Mesenchymal stem cell (in vitro differentiated cells and primary cell): Measurements from ENCODE around the gene VPS8.
A peak's percentile ranks its signal among the peaks of the same experiment; 100 is the strongest.

Experiments
- DNase-seq: peaks from one replicate; pipeline ENCODE4 v3.0.0-alpha.2; 2013
- H2AFZ ChIP-seq: one replicate; pipeline ENCODE4 v1.6.1; 2013; ENCODE audit warnings: low read depth, mild to moderate bottlenecking, control low read depth, inconsistent platforms, low read length, moderate library complexity
- H2AK5ac ChIP-seq: 2 replicates; pipeline ENCODE4 v1.6.1; 2013; ENCODE audit warnings: low read length, moderate library complexity, mild to moderate bottlenecking, inconsistent platforms; ENCODE audit not compliant: severe bottlenecking
- H2BK120ac ChIP-seq: one replicate; pipeline ENCODE4 v1.6.1; 2013; ENCODE audit warnings: low read depth, mild to moderate bottlenecking, inconsistent platforms, low read length, moderate library complexity
- H2BK12ac ChIP-seq, 2 experiments: one replicate each; pipeline ENCODE4 v1.6.1; 2013; ENCODE audit warnings: inconsistent platforms in 2 of 2, low read length in 2 of 2, mild to moderate bottlenecking in 2 of 2, moderate library complexity in 2 of 2, control low read depth in 1 of 2
- H2BK15ac ChIP-seq: one replicate; pipeline ENCODE4 v1.6.1; 2013; ENCODE audit warnings: mild to moderate bottlenecking, low read depth, inconsistent platforms; ENCODE audit not compliant: poor library complexity, severe bottlenecking
- H2BK5ac ChIP-seq: 2 replicates; pipeline ENCODE4 v1.6.1; 2013; ENCODE audit warnings: low read depth, mild to moderate bottlenecking, low read length, control low read depth, inconsistent platforms; ENCODE audit not compliant: poor library complexity, severe bottlenecking
- H3K14ac ChIP-seq, 2 experiments: one replicate each; pipeline ENCODE4 v1.6.1; 2013; ENCODE audit warnings: inconsistent platforms in 2 of 2, low read length in 2 of 2, control low read depth in 1 of 2, mild to moderate bottlenecking in 1 of 2, moderate library complexity in 1 of 2
- H3K18ac ChIP-seq, 2 experiments: one replicate each; pipeline ENCODE4 v1.6.1; 2013; ENCODE audit warnings: inconsistent platforms in 2 of 2, low read length in 2 of 2, control low read depth in 1 of 2, low read depth in 1 of 2, mild to moderate bottlenecking in 1 of 2
- H3K23ac ChIP-seq, 2 experiments: one replicate each; pipeline ENCODE4 v1.6.1; 2013; ENCODE audit warnings: inconsistent platforms in 2 of 2, low read length in 2 of 2, mild to moderate bottlenecking in 2 of 2, moderate library complexity in 2 of 2, control low read depth in 1 of 2
- H3K27ac ChIP-seq: 2 replicates; pipeline ENCODE4 v1.5.1; 2013; ENCODE audit warnings: mild to moderate bottlenecking, moderate library complexity, low read length, control low read depth, inconsistent platforms; ENCODE audit not compliant: poor library complexity, severe bottlenecking
- H3K27me3 ChIP-seq, 2 experiments: 2 replicates each; pipeline versions ENCODE4 v1.6.1 to v1.7.0; 2013; ENCODE audit warnings: low read length in 2 of 2, mild to moderate bottlenecking in 2 of 2, moderate library complexity in 2 of 2, control low read depth in 1 of 2, inconsistent platforms in 1 of 2; ENCODE audit not compliant: control insufficient read depth in 1 of 2, insufficient read depth in 1 of 2
- H3K36me3 ChIP-seq, 2 experiments: 2 replicates each; pipeline versions ENCODE4 v1.6.1 to v1.7.0; 2013; ENCODE audit warnings: low read length in 2 of 2, control low read depth in 1 of 2, inconsistent platforms in 1 of 2, low read depth in 1 of 2, mild to moderate bottlenecking in 1 of 2; ENCODE audit not compliant: insufficient read depth in 2 of 2, control insufficient read depth in 1 of 2
- H3K4ac ChIP-seq, 2 experiments: one replicate each; pipeline ENCODE4 v1.6.1; 2013; ENCODE audit warnings: inconsistent platforms in 2 of 2, low read length in 2 of 2, mild to moderate bottlenecking in 2 of 2, moderate library complexity in 2 of 2, control low read depth in 1 of 2, low read depth in 1 of 2
- H3K4me1 ChIP-seq: 2 replicates; pipeline ENCODE4 v1.6.1; 2013; ENCODE audit warnings: low read depth, low read length, control low read depth; ENCODE audit not compliant: control insufficient read depth, insufficient read depth
- H3K4me2 ChIP-seq: 2 replicates; pipeline ENCODE4 v1.6.1; 2013; ENCODE audit warnings: low read length, mild to moderate bottlenecking, inconsistent platforms; ENCODE audit not compliant: poor library complexity, severe bottlenecking
- H3K4me3 ChIP-seq, 2 experiments: 2 replicates each; pipeline versions ENCODE4 v1.5.1 to v1.7.0; 2013; ENCODE audit warnings: low read length in 2 of 2, mild to moderate bottlenecking in 2 of 2, control low read depth in 1 of 2, low read depth in 1 of 2; ENCODE audit not compliant: insufficient read depth in 1 of 2
- H3K79me1 ChIP-seq: replicated peaks from 2 replicates; pipeline ENCODE4 v1.6.1; 2013; ENCODE audit warnings: mild to moderate bottlenecking, control low read depth, low read length, inconsistent platforms; ENCODE audit not compliant: poor library complexity, severe bottlenecking
- H3K9ac ChIP-seq: 2 replicates; pipeline ENCODE4 v1.7.0; 2013; ENCODE audit warnings: mild to moderate bottlenecking, low read length, moderate library complexity
- H3K9me3 ChIP-seq: 2 replicates; pipeline ENCODE4 v1.7.0; 2013; ENCODE audit warnings: mild to moderate bottlenecking, low read length; ENCODE audit not compliant: control insufficient read depth
- H4K8ac ChIP-seq: one replicate; pipeline ENCODE4 v1.6.1; 2013; ENCODE audit warnings: inconsistent platforms, mild to moderate bottlenecking, low read length, moderate library complexity
- H4K91ac ChIP-seq: one replicate; pipeline ENCODE4 v1.6.1; 2013; ENCODE audit warnings: mild to moderate bottlenecking, low read length, inconsistent platforms
- WGBS: methylation state at CpG from one replicate; pipeline ENCODE4 v1.1.7; 2013; ENCODE audit warnings: mixed read lengths; 5-methylcytosine and 5-hydroxymethylcytosine counted together

The VPS8 gene

DNA sequence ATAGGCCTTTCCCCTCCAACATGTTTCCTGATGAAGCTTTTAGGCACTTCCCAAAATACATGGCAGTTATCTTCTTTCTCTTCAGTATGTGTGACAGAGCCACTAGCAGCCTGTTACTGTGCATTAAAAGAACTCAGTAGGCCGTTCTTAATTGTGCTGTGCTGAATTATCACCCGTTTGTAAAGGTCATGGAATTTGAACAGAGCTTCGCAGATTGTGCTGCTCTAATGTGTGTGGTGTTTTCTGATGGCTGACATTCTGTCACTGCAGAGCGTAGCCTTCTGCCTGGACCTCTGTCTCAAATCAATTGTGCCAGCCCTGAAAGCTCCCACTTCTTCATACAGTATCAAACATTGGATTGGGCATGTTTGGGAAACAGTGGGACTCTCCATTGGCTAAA is 229.6 kb downstream of the VPS8 start:
- H3K27me3 ChIP-seq: no peaks in the 10 kb centered on the region
- H3K18ac ChIP-seq: no peak overlapping the region
- H3K4me1 ChIP-seq: no peaks in the 10 kb centered on the region
- no peak overlapping the region for H3K4ac ChIP-seq
- H3K14ac ChIP-seq: no peak overlapping the region
- no peak overlapping the region for H3K4me2 ChIP-seq
- DNase-seq: no peak
- no peak overlapping the region for H2AK5ac ChIP-seq
- no peak overlapping the region for H3K27ac ChIP-seq
- H3K4me3 ChIP-seq: no peak overlapping the region
- no peak overlapping the region for H2BK5ac ChIP-seq
- no peak overlapping the region for H3K9ac ChIP-seq
- no peak overlapping the region for H2BK120ac ChIP-seq
- no peak overlapping the region for H2AFZ ChIP-seq
- peaks cover 2% of the 10 kb centered on the region for H3K79me1 ChIP-seq
- H2BK12ac ChIP-seq: no peak overlapping the region
- H4K8ac ChIP-seq: no peak overlapping the region
- H3K36me3 ChIP-seq: no peaks in the 10 kb centered on the region
- H3K9me3 ChIP-seq: peaks cover 18% of the 10 kb centered on the region
- no peak overlapping the region for H2BK15ac ChIP-seq
- 93% methylated on average over 4 of the region's 4 CpGs for WGBS
- H4K91ac ChIP-seq: no peak overlapping the region
- no peak overlapping the region for H3K23ac ChIP-seq

DNA sequence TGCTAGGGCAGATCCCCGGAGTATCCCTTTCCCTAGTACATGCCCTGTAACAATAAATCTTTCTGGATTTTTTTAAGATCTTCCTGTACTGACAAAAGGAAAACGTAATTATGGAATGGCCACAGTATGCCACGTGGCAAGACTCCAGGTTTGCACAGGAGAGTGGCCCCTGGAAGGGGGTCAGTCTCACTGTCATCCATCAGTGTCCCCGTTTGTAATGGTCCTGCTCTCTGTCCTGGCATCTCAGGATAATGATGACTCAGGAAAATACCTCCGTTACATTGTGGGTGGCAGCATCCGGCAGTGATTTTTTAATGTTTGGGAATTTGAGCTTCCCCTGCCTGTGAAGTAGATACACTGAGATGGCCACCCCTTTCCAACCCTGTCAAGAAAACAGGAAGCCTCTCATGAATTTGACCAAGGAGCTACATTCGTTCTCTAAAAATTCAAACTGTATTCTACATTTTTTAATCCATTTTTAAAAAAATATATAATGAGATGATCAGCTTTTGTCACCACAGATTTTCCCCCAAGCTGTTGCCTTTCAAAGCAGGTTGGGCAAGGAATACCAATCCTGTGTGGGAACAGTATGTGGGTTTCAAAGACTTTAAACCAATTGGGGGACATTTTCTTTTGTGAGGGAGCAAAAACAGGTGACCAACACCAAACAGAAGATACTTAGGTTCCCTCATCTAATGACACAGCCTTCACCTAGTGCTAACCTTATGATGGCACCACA is 230.5 kb downstream of the VPS8 start:
- Histone ChIP-seq H2BK15ac (no peak overlapping the region), H3K4me2 (no peak overlapping the region), H3K18ac (no peak overlapping the region), H4K91ac (no peak overlapping the region), H3K14ac (no peak overlapping the region), H3K4me1 (no peaks in the 10 kb centered on the region), H2BK120ac (no peak overlapping the region), H2BK12ac (no peak overlapping the region), H3K23ac (no peak overlapping the region), H2BK5ac (no peak overlapping the region), H3K4me3 (no peak overlapping the region), H3K27ac (no peak overlapping the region), H3K9ac (no peak overlapping the region), H3K27me3 (no peaks in the 10 kb centered on the region), H3K79me1 (peaks cover 2% of the 10 kb centered on the region), H3K36me3 (peaks cover 0 to 4% of the 10 kb centered on the region in 2 experiments), H4K8ac (no peak overlapping the region), H2AFZ (no peak overlapping the region), H3K9me3 (peaks cover 9% of the 10 kb centered on the region), H2AK5ac (no peak overlapping the region), H3K4ac (no peak overlapping the region)
- DNase-seq: no peak
- 86% methylated on average over 6 of the region's 7 CpGs for WGBS

DNA sequence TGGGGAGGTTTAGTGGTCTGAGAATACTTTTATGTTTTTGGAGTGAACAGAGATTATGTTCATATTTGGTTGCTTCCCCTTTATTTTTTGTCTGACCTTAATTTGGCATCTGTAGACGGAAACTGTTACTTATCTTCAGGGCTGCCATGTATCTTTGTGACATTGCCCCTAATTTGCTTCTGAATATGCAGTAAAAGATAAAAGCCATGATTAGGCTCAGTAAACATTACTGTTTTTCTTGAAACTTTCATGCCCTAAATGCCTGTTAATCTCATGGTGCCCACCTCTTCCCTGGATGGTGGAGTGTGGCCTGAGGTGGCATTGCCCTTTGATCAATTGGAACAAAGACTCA is 234.2 kb downstream of the VPS8 start:
- H3K23ac ChIP-seq: no peak overlapping the region
- no peaks in the 10 kb centered on the region for H3K79me1 ChIP-seq
- no peaks in the 10 kb centered on the region for H3K4me1 ChIP-seq
- no peak overlapping the region for H4K91ac ChIP-seq
- DNase-seq: no peak
- no peak overlapping the region for H2BK12ac ChIP-seq
- H2AK5ac ChIP-seq: no peak overlapping the region
- WGBS: 100% methylated on average over 1 of the region's 1 CpG
- no peaks in the 10 kb centered on the region for H3K27me3 ChIP-seq
- peak overlapping the region in 1 of 2 experiments; percentile 20 for H3K4me3 ChIP-seq
- no peak overlapping the region for H2BK120ac ChIP-seq
- H3K14ac ChIP-seq: no peak overlapping the region
- H3K4me2 ChIP-seq: no peak overlapping the region
- H3K27ac ChIP-seq: no peak overlapping the region
- peak overlapping the region; percentile 72 for H3K9ac ChIP-seq
- peaks cover 33% of the 10 kb centered on the region in 2 experiments for H3K36me3 ChIP-seq
- no peak overlapping the region for H2AFZ ChIP-seq
- H3K9me3 ChIP-seq: no peaks in the 10 kb centered on the region
- H3K18ac ChIP-seq: no peak overlapping the region
- no peak overlapping the region for H4K8ac ChIP-seq
- no peak overlapping the region for H3K4ac ChIP-seq
- no peak overlapping the region for H2BK15ac ChIP-seq
- H2BK5ac ChIP-seq: no peak overlapping the region

DNA sequence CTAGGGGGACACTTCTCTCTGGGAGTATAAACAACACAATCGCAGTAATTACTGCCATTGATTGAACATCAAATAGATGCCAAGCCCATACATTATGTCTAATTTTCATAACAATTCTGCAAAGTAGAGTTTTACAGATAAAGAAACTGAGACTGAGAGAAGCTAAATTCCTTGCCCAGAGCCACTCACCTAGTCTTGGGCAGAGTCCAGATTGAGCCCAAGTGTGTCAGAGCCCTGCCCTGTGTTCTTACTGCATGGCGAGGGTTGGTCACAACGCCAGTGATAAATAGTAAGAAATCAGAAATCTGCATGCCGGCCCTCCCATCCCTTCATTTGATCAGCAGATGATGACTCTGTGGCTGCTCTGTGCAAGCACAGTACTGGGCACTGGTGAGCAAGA is 234.6 kb downstream of the VPS8 start:
- H3K4ac ChIP-seq: no peak overlapping the region
- peak overlapping the region in 1 of 2 experiments; percentile 20 for H3K4me3 ChIP-seq
- no peak overlapping the region for H2BK15ac ChIP-seq
- no peaks in the 10 kb centered on the region for H3K9me3 ChIP-seq
- H2AFZ ChIP-seq: no peak overlapping the region
- no peak overlapping the region for H2AK5ac ChIP-seq
- no peaks in the 10 kb centered on the region for H3K27me3 ChIP-seq
- H3K4me1 ChIP-seq: no peaks in the 10 kb centered on the region
- H3K14ac ChIP-seq: no peak overlapping the region
- H3K23ac ChIP-seq: no peak overlapping the region
- no peak overlapping the region for H2BK5ac ChIP-seq
- WGBS: 93% methylated on average over 4 of the region's 4 CpGs
- H2BK120ac ChIP-seq: no peak overlapping the region
- H3K18ac ChIP-seq: no peak overlapping the region
- no peaks in the 10 kb centered on the region for H3K79me1 ChIP-seq
- DNase-seq: no peak
- H3K4me2 ChIP-seq: no peak overlapping the region
- H4K8ac ChIP-seq: no peak overlapping the region
- peaks cover 37 to 38% of the 10 kb centered on the region in 2 experiments for H3K36me3 ChIP-seq
- no peak overlapping the region for H2BK12ac ChIP-seq
- H4K91ac ChIP-seq: no peak overlapping the region
- peak overlapping the region; percentile 72 for H3K9ac ChIP-seq
- no peak overlapping the region for H3K27ac ChIP-seq
